Uterine smooth muscle cell (primary cell): ENCODE results near the gene OR1I1. TPM values are rescaled to one million over a fixed set of nuclear protein-coding genes. Genes with fewer than 3 reads are reported as not detected.

Experiments used
- total RNA-seq: library from RNA; depleted of rRNA; stranded (reverse); fragments of >200 nt; gene quantifications from 2 replicates; pipeline ENCODE4 v1.2.3, GENCODE V29; 2014

OR1I1 gene
- total RNA-seq, result not detected in 2 replicates

GRCh38 chr19:15081911-15082310 lies at the start of gene OR1I1:
OR1I1 (plus strand) TSS chr19:15082211; CDS start chr19:15087066, 4,855 bp downstream.

DNA sequence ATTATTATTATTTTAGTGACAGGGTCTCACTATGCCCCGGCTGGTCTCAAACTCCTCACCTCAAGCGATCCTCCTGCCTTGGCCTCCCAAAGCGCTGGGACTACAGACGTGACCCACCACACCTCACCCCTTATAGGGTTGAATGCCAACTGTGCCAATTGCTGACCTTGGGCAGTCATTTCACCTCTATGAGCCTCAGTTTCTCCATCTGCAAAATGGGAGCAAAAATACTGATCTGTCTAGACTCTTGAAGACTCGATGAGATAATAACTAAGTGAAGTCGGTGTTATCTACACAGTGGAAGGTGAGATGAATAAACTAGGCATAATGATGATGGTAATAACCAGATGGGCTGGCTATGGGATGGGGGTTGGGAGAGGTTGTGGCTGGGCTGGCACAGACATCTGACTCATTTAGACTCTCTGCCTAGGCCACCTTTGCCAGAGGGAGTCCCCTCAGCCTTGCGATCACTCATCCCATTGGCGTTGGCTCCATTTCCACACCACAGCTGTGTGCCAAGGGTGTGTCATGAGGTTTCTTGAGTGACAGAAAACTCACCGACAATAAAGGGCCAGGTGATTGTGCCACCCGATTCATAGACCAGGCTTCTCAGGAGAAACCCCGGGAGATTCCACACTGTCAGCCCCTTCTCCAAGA lies 33.0 kb upstream of the OR1I1 start, which contains the start of gene CASP14:
Gene CASP14 (plus strand): TSS at position 596 of the 657 bp plus-strand sequence. CDS start 2,772 bp downstream, outside the sequence.

GRCh38 chr19:15107061-15108010 lies 25.3 kb downstream of the OR1I1 start, which contains the start of gene SYDE1:
SYDE1 (plus strand) TSS chr19:15107401; CDS start chr19:15107434, 33 bp downstream.

Other genes with a start within 250 kb of the OR1I1 start
- not detected in 2 replicates for gene OR7A5, start 247.0 kb upstream of the OR1I1 start, total RNA-seq
- gene OR7C1, start 247.0 kb upstream of the OR1I1 start, total RNA-seq, result not detected in 2 replicates
- gene OR7A10, start 233.3 kb upstream of the OR1I1 start, total RNA-seq, result not detected in 2 replicates
- not detected in 2 replicates for gene OR7A17, start 196.1 kb upstream of the OR1I1 start, total RNA-seq
- not detected in 2 replicates for gene OR7C2, start 140.7 kb upstream of the OR1I1 start, total RNA-seq
- gene SLC1A6, start 102.3 kb upstream of the OR1I1 start, total RNA-seq, result under 0.01 TPM in 1 of 2 replicates, not detected in the other
- not detected in 2 replicates for gene CASP14, start 32.7 kb upstream of the OR1I1 start, total RNA-seq
- gene SYDE1, start 25.2 kb downstream of the OR1I1 start, total RNA-seq, result 25.1 and 31.9 TPM in 2 replicates
- 11.0 and 21.4 TPM in 2 replicates for gene NOTCH3, start 118.8 kb downstream of the OR1I1 start, total RNA-seq
- gene EPHX3, start 150.2 kb downstream of the OR1I1 start, total RNA-seq, result not detected in 2 replicates